Gastrocnemius medialis (tissue), 4 donors: ENCODE results near the gene IL12RB1. TPM values are rescaled to one million over a fixed set of nuclear protein-coding genes. Genes with fewer than 3 reads are reported as not detected.
"Not testable (repeated sequence)": the region's sequence is repeated elsewhere in the genome, so short reads cannot be mapped to it uniquely, and the experiment has no call there.

Source experiments
- ATAC-seq, 2 donors: fragments of 150-250 bp; one replicate each; pipeline ENCODE4 v1.9.1; 2016
- DNase-seq, 2 donors: peaks; one replicate each; pipeline ENCODE4 v3.0.0-alpha.2; 2019
- H3K27ac ChIP-seq, 4 donors: fragments of 200-600 bp; sonication (generic); 1 replicate in 1 of 4; 2 replicates in 3 of 4; pipeline ENCODE4 v1.5.1; 2016 to 2018; ENCODE audit warnings: mild to moderate bottlenecking in 2 of 4, moderate library complexity in 1 of 4
- H3K27me3 ChIP-seq, 3 donors: fragments of 200-600 bp; sonication (generic) in 2 of 3; 1 replicate in 1 of 3; 2 replicates in 2 of 3; pipeline versions ENCODE4 v1.5.1 to v1.6.0; 2016 to 2019; ENCODE audit warnings: mild to moderate bottlenecking in 1 of 3, moderate library complexity in 1 of 3
- H3K36me3 ChIP-seq, 2 donors: fragments of 200-600 bp; sonication (generic) in 1 of 2; one replicate each; pipeline ENCODE4 v1.5.1; 2017 to 2018
- H3K4me1 ChIP-seq, 2 donors: fragments of 200-600 bp; sonication (generic) in 1 of 2; one replicate each; pipeline ENCODE4 v1.5.1; 2016 to 2017; ENCODE audit warnings: mild to moderate bottlenecking in 2 of 2
- H3K4me3 ChIP-seq, 4 donors: fragments of 200-600 bp; sonication (generic) in 3 of 4; 1 replicate in 1 of 4; 2 replicates in 3 of 4; pipeline ENCODE4 v1.5.1; 2016 to 2019; ENCODE audit warnings: mild to moderate bottlenecking in 2 of 4
- H3K9me3 ChIP-seq, 3 donors: fragments of 200-600 bp; sonication (generic) in 2 of 3; 1 replicate in 1 of 3; 2 replicates in 2 of 3; pipeline ENCODE4 v1.5.1; 2016 to 2019
- CTCF ChIP-seq, 5 experiments: fragments of 450-650 bp in 3 of 5; fragments of 200-600 bp in 2 of 5; sonication (generic) in 2 of 5; IDR thresholded peaks in 4 of 5; conservative IDR thresholded peaks in 1 of 5; 1 replicate in 4 of 5; 2 replicates in 1 of 5; pipeline ENCODE4 v1.5.1; 2016 to 2019; ENCODE audit warnings: antibody characterized with exemption in 5 of 5, mild to moderate bottlenecking in 3 of 5, moderate library complexity in 3 of 5
- POLR2A ChIP-seq, 2 donors: fragments of 450-650 bp; IDR thresholded peaks; one replicate each; pipeline ENCODE4 v1.6.1; 2017; ENCODE audit warnings: antibody characterized with exemption in 2 of 2, mild to moderate bottlenecking in 2 of 2, moderate library complexity in 2 of 2
- in situ Hi-C, 4 donors: fragments of 200-750 bp; cut with MboI; loops; one replicate each; pipeline versions ENCODE4 v1.15.0 to v1.8.0; 2017; ENCODE audit warnings: low sequenced_read_pairs in 4 of 4
- intact Hi-C: fragments of 100-400 bp; cut with DNase I; formaldehyde crosslinking; loops from one replicate; pipeline ENCODE4 v1.15.1; 2023; ENCODE audit warnings: low total_unique reads
- total RNA-seq, 4 donors: library from RNA; depleted of rRNA; stranded (reverse); fragments of >200 nt; gene quantifications; one replicate each; pipeline versions ENCODE4 v1.1.0 to v1.2.3, GENCODE V29; 2016

The IL12RB1 gene
- total RNA-seq, 4 donors from 2014 or later: 0.16 to 0.20 TPM; not detected in 2

DNA sequence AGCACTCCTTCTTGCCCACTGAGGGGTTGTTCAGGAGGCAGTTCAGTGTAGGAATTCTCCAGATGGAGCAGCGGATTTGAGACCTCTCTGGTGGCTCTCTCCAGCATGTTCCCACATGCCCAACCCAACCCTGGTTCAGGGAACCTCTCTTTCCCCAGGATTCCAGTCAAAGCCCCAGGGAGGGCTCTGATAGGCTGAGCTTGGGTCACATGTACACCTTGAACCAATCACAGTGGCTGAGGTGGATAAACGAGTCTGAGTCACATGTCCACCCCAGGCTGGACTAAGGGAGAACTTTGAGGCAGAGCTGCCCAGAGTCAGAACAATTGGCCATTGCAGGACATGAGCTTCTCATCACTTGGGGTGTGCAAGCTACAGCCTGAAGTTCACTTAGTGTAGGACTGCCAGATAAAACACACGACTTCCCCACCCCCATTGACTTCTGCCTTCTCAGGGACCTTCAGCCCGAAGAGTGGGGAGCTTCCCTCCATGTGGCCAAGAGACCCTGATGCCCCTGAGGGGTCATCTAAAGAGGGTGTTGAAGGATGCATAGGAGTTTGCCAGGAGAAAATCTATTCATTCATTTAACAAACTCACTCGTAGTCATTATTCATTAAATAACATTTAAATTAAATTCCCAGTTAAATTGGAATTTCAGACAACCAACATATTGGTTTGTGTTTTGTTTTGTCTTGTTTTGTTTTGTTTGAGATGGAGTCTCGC is 6.9 kb upstream of the IL12RB1 start:
- TF ChIP-seq POLR2A (IDR thresholded peaks at IDR 0.05) (no peak), CTCF (IDR thresholded peaks at IDR 0.05 in 4 of 5, conservative IDR thresholded peaks at IDR 0.05 in 1 of 5) (no peak)
- no peak for DNase-seq
- ATAC-seq: peak in 1 of 2 donors; percentile 11
- Histone ChIP-seq H3K4me3 (no peak overlapping the region), H3K4me1 (peaks cover 0 to 5% of the 10 kb centered on the region in 2 donors), H3K27ac (no peak overlapping the region), H3K27me3 (peaks cover 12 to 35% (median 16%) of the 10 kb centered on the region in 3 donors), H3K36me3 (no peaks in the 10 kb centered on the region), H3K9me3 (no peaks in the 10 kb centered on the region)
- in situ Hi-C loops (loop anchor here in 1 of 4 donors (25.0 kb wide), 1 partner anchor 481 kb away; no protein-coding TSS in a partner anchor), intact Hi-C loops (no loop called here)

- in situ Hi-C loops: loop anchor here in 1 of 4 donors (25.0 kb wide), 1 partner anchor 479 kb away; no protein-coding TSS in a partner anchor
- no peak for ATAC-seq
These were observed 4.5 kb upstream of the IL12RB1 start for GRCh38 chr19:18091217-18091608.

GRCh38 chr19:18090545-18091216 is 3.9 kb upstream of the IL12RB1 start:
- ATAC-seq (no peak), DNase-seq (no peak)
- Histone ChIP-seq H3K9me3 (no peaks in the 10 kb centered on the region), H3K4me3 (no peak overlapping the region), H3K27me3 (peaks cover 0 to 8% (median 0%) of the 10 kb centered on the region in 3 donors), H3K4me1 (no peaks in the 10 kb centered on the region), H3K36me3 (no peaks in the 10 kb centered on the region), H3K27ac (no peak overlapping the region)
- in situ Hi-C loops (loop anchor here in 1 of 4 donors (25.0 kb wide), 1 partner anchor 478 kb away; no protein-coding TSS in a partner anchor), intact Hi-C loops (no loop called here)
- TF ChIP-seq POLR2A (IDR thresholded peaks at IDR 0.05) (no peak), CTCF (IDR thresholded peaks at IDR 0.05 in 4 of 5, conservative IDR thresholded peaks at IDR 0.05 in 1 of 5) (no peak)

More at GRCh38 chr19:18091217-18091608, 4.5 kb upstream of the IL12RB1 start:
- Histone ChIP-seq H3K9me3 (no peaks in the 10 kb centered on the region), H3K4me1 (no peaks in the 10 kb centered on the region), H3K27me3 (peaks cover 0 to 13% (median 0%) of the 10 kb centered on the region in 3 donors), H3K4me3 (no peak overlapping the region), H3K36me3 (no peaks in the 10 kb centered on the region), H3K27ac (no peak overlapping the region)
- peak; percentile 24 to 46 for DNase-seq
- intact Hi-C loops: no loop called here
- peak in 1 of 2 donors; percentile 12 for TF ChIP-seq POLR2A (IDR thresholded peaks at IDR 0.05)
- TF ChIP-seq CTCF (IDR thresholded peaks at IDR 0.05 in 4 of 5, conservative IDR thresholded peaks at IDR 0.05 in 1 of 5): no peak

- H3K36me3 ChIP-seq: no peaks in the 10 kb centered on the region
- intact Hi-C loops: no loop called here
- peaks cover 0 to 4% (median 0%) of the 10 kb centered on the region in 3 donors for H3K27me3 ChIP-seq
- TF ChIP-seq CTCF (IDR thresholded peaks at IDR 0.05 in 4 of 5, conservative IDR thresholded peaks at IDR 0.05 in 1 of 5) (no peak), POLR2A (IDR thresholded peaks at IDR 0.05) (no peak)
- no peak for DNase-seq
- in situ Hi-C loops: loop anchor here in 1 of 4 donors (25.0 kb wide), 1 partner anchor 477 kb away; no protein-coding TSS in a partner anchor
- H3K4me3 ChIP-seq: no peak overlapping the region
- ATAC-seq: no peak
- H3K4me1 ChIP-seq: no peaks in the 10 kb centered on the region
- no peak overlapping the region for H3K27ac ChIP-seq
- no peaks in the 10 kb centered on the region for H3K9me3 ChIP-seq
These were observed 3.0 kb upstream of the IL12RB1 start for GRCh38 chr19:18089726-18090125.

GRCh38 chr19:18089096-18089541 is 2.4 kb upstream of the IL12RB1 start:
- H3K27me3 ChIP-seq, ATAC-seq, H3K27ac ChIP-seq, intact Hi-C loops, H3K4me1 ChIP-seq, H3K4me3 ChIP-seq, H3K36me3 ChIP-seq, H3K9me3 ChIP-seq: not testable (repeated sequence)
- DNase-seq: peak in 1 of 2 donors; percentile 29
- in situ Hi-C loops: loop anchor here in 1 of 4 donors (25.0 kb wide), 1 partner anchor 477 kb away; no protein-coding TSS in a partner anchor
